H1 (cell line): ENCODE data around the gene BAAT. TPM values are rescaled to one million over a fixed set of nuclear protein-coding genes. Genes with fewer than 3 reads are reported as not detected.

Experiments used
- CTCF ChIA-PET: fragments of 300-600 bp; sonication (Branson Sonifier 250); formaldehyde crosslinking; loops from one replicate; lab custom pipeline; 2021; ENCODE audit not compliant: partially characterized antibody; lab: Charles Lee
- POLR2A ChIA-PET: fragments of 300-600 bp; sonication (Branson Sonifier 250); formaldehyde crosslinking; loops from one replicate; lab custom pipeline; 2021; ENCODE audit warnings: inconsistent platforms; ENCODE audit not compliant: partially characterized antibody; lab: Charles Lee
- DNase-seq, 2 experiments: peaks; one replicate each; pipeline versions ENCODE4 v3.0.0 to v3.0.0-alpha.2; 2010 to 2022; ENCODE audit warnings: low spot score in 2 of 2, low read depth in 1 of 2, mixed read lengths in 1 of 2
- FAIRE-seq: peaks from 2 replicates; lab custom pipeline; 2011; peaks lifted over from hg19 to GRCh38; lab: Jason Lieb, UNC
- H2AFZ ChIP-seq: 2 replicates; pipeline ENCODE4 v1.8.1; 2012; ENCODE audit warnings: low read length, inconsistent platforms
- H2AK5ac ChIP-seq: 2 replicates; pipeline ENCODE4 v1.6.1; 2013; ENCODE audit warnings: low read depth, low read length
- H2BK120ac ChIP-seq: replicated peaks from 2 replicates; pipeline ENCODE3; 2013; ENCODE audit warnings: low read depth, low read length, inconsistent platforms
- H2BK12ac ChIP-seq: 2 replicates; pipeline ENCODE4 v1.6.1; 2013; ENCODE audit warnings: low read depth, low read length
- H2BK15ac ChIP-seq: 2 replicates; pipeline ENCODE4 v1.6.1; 2013; ENCODE audit warnings: low read length
- H2BK20ac ChIP-seq: 2 replicates; pipeline ENCODE4 v1.6.1; 2013; ENCODE audit warnings: low read length
- H2BK5ac ChIP-seq: 2 replicates; pipeline ENCODE4 v1.6.1; 2013; ENCODE audit warnings: low read depth, low read length
- H3K14ac ChIP-seq: 2 replicates; pipeline ENCODE4 v1.6.1; 2013; ENCODE audit warnings: inconsistent platforms; ENCODE audit not compliant: insufficient read length
- H3K18ac ChIP-seq: 2 replicates; pipeline ENCODE4 v1.6.1; 2013; ENCODE audit warnings: low read length; ENCODE audit errors: extremely low read depth
- H3K23ac ChIP-seq: 2 replicates; pipeline ENCODE4 v1.6.1; 2013; ENCODE audit warnings: inconsistent platforms; ENCODE audit not compliant: insufficient read length
- H3K23me2 ChIP-seq: 2 replicates; pipeline ENCODE4 v1.6.1; 2013; ENCODE audit warnings: low read depth, low read length
- H3K27ac ChIP-seq: 2 replicates; pipeline ENCODE4 v1.6.1; 2011; ENCODE audit warnings: low read depth, low read length, inconsistent platforms
- H3K27me3 ChIP-seq, 4 experiments: replicated peaks in 1 of 4; 1 replicate in 1 of 4; 2 replicates in 3 of 4; pipeline versions ENCODE4 v1.6.1 to v1.8.1; 2011 to 2013; ENCODE audit warnings: low read length in 3 of 4, mild to moderate bottlenecking in 3 of 4, inconsistent platforms in 2 of 4, mixed read lengths in 2 of 4, moderate library complexity in 1 of 4; ENCODE audit not compliant: control insufficient read depth in 3 of 4, insufficient read depth in 3 of 4; ENCODE audit errors: extremely low read depth in 1 of 4
- H3K36me3 ChIP-seq, 4 experiments: 2 replicates each; pipeline versions ENCODE4 v1.6.1 to v1.8.1; 2011 to 2013; ENCODE audit warnings: mild to moderate bottlenecking in 4 of 4, low read length in 3 of 4, moderate library complexity in 2 of 4, control low read depth in 1 of 4, inconsistent platforms in 1 of 4; ENCODE audit not compliant: insufficient read depth in 4 of 4, control insufficient read depth in 2 of 4
- H3K4ac ChIP-seq: replicated peaks from 2 replicates; pipeline ENCODE3; 2013; ENCODE audit warnings: low read length, low read depth, mixed read lengths, inconsistent platforms; ENCODE audit not compliant: insufficient read length
- H3K4me1 ChIP-seq, 4 experiments: replicated peaks in 1 of 4; 1 replicate in 1 of 4; 2 replicates in 3 of 4; pipeline versions ENCODE4 v1.6.1 to v1.8.1; 2011 to 2013; ENCODE audit warnings: low read length in 3 of 4, inconsistent platforms in 2 of 4, mixed read lengths in 1 of 4; ENCODE audit not compliant: insufficient read depth in 4 of 4, control insufficient read depth in 3 of 4
- H3K4me2 ChIP-seq, 2 experiments: 2 replicates each; pipeline versions ENCODE4 v1.6.1 to v1.8.1; 2011 to 2013; ENCODE audit warnings: low read depth in 2 of 2, low read length in 2 of 2, control low read depth in 1 of 2, inconsistent platforms in 1 of 2, mild to moderate bottlenecking in 1 of 2; ENCODE audit not compliant: insufficient read depth in 1 of 2
- H3K4me3 ChIP-seq, 4 experiments: fragments of 200-600, 300-600 bp in 1 of 4; sonication (generic), shearing (Covaris generic), sonication (Bioruptor Twin) in 1 of 4; 2 replicates each; pipeline versions ENCODE4 v1.5.1 to v1.8.1; 2011 to 2016; ENCODE audit warnings: low read length in 4 of 4, low read depth in 3 of 4, control low read depth in 2 of 4, inconsistent platforms in 2 of 4, mild to moderate bottlenecking in 2 of 4, mixed read lengths in 1 of 4, moderate library complexity in 1 of 4; ENCODE audit not compliant: insufficient read depth in 2 of 4; ENCODE audit errors: extremely low read depth in 1 of 4
- H3K56ac ChIP-seq: replicated peaks from 2 replicates; pipeline ENCODE3; 2013; ENCODE audit warnings: low read depth, mild to moderate bottlenecking, mixed read lengths, low read length, inconsistent platforms; ENCODE audit not compliant: insufficient read length
- H3K79me1 ChIP-seq: 2 replicates; pipeline ENCODE4 v1.6.1; 2013; ENCODE audit warnings: low read depth, low read length, control low read depth
- H3K79me2 ChIP-seq, 2 experiments: 2 replicates each; pipeline versions ENCODE4 v1.6.1 to v1.8.1; 2012 to 2013; ENCODE audit warnings: low read length in 2 of 2, mild to moderate bottlenecking in 2 of 2, inconsistent platforms in 1 of 2; ENCODE audit not compliant: insufficient read depth in 2 of 2, control insufficient read depth in 1 of 2
- H3K9ac ChIP-seq, 4 experiments: replicated peaks in 1 of 4; 1 replicate in 1 of 4; 2 replicates in 3 of 4; pipeline versions ENCODE4 v1.6.1 to v1.8.1; 2011 to 2013; ENCODE audit warnings: low read depth in 3 of 4, low read length in 3 of 4, control low read depth in 2 of 4, mild to moderate bottlenecking in 2 of 4, moderate library complexity in 2 of 4, inconsistent platforms in 1 of 4; ENCODE audit errors: extremely low read depth in 1 of 4
- H3K9me3 ChIP-seq, 2 experiments: 2 replicates each; pipeline versions ENCODE4 v1.6.1 to v1.8.1; 2012 to 2013; ENCODE audit warnings: mild to moderate bottlenecking in 2 of 2, moderate library complexity in 2 of 2, control low read depth in 1 of 2, inconsistent platforms in 1 of 2, low read depth in 1 of 2, low read length in 1 of 2, mixed read lengths in 1 of 2; ENCODE audit not compliant: insufficient read depth in 2 of 2
- H4K20me1 ChIP-seq, 2 experiments: replicated peaks in 1 of 2; 2 replicates each; pipeline versions ENCODE3 to v1.8.1; 2011 to 2013; ENCODE audit warnings: inconsistent platforms in 2 of 2, low read length in 2 of 2, mild to moderate bottlenecking in 1 of 2; ENCODE audit not compliant: insufficient read depth in 2 of 2, control insufficient read depth in 1 of 2
- H4K5ac ChIP-seq: 2 replicates; pipeline ENCODE4 v1.6.1; 2013; ENCODE audit warnings: low read length, low read depth, mixed read lengths, inconsistent platforms; ENCODE audit not compliant: insufficient read length
- H4K8ac ChIP-seq: 2 replicates; pipeline ENCODE4 v1.8.0; 2013; ENCODE audit warnings: mild to moderate bottlenecking, moderate library complexity, low read length, inconsistent platforms; ENCODE audit not compliant: insufficient read depth; ENCODE audit errors: extremely low read depth
- H4K91ac ChIP-seq: replicated peaks from 2 replicates; pipeline ENCODE3; 2013; ENCODE audit warnings: low read length, mixed read lengths, inconsistent platforms; ENCODE audit not compliant: insufficient read length
- HDAC2 ChIP-seq, 2 experiments: fragments of 300-600 bp in 1 of 2; sonication (generic) in 1 of 2; IDR thresholded peaks; 2 replicates each; pipeline ENCODE4 v1.6.1; 2011 to 2012; ENCODE audit warnings: low read depth in 2 of 2, low read length in 2 of 2, mild to moderate bottlenecking in 2 of 2, moderate library complexity in 2 of 2, borderline replicate concordance in 1 of 2, inconsistent platforms in 1 of 2
- TCF12 ChIP-seq: IDR thresholded peaks from 2 replicates; pipeline ENCODE4 v1.6.1; 2011; ENCODE audit warnings: low read depth, mild to moderate bottlenecking, low read length
- WGBS, 2 experiments: shearing (Covaris generic) in 1 of 2; methylation state at CpG; one replicate each; pipeline versions ENCODE4 v1.1.6 to v1.1.7; 2013 to 2015; ENCODE audit warnings: low lambda C conversion rate in 2 of 2, mixed read lengths in 2 of 2, inconsistent platforms in 1 of 2, low coverage in 1 of 2, missing lambda C conversion rate in 1 of 2; ENCODE audit not compliant: insufficient replicate concordance in 2 of 2, insufficient coverage in 1 of 2, insufficient read length in 1 of 2; ENCODE audit errors: extremely low coverage in 1 of 2, missing lambda C conversion rate in 1 of 2; 5-methylcytosine and 5-hydroxymethylcytosine counted together
- polyA plus RNA-seq, 7 experiments: library from polyadenylated mRNA; depleted of rRNA in 3 of 7; stranded (reverse) in 5 of 7; unstranded in 2 of 7; fragments of >200 nt in 5 of 7; fragments of 200-250 nt in 2 of 7; gene quantifications; 1 replicate in 5 of 7; 2 replicates in 1 of 7; 4 replicates in 1 of 7; pipeline versions ENCODE4 v1.2.1 to v1.2.3, GENCODE V29; 2011 to 2013; ENCODE audit warnings: missing spikeins in 2 of 7, mixed read lengths in 2 of 7
- small RNA-seq: library from polyadenylated mRNA; stranded (forward); fragments of <200 nt; extraction: miRNeasy Mini kit (QIAGEN cat#:217004); gene quantifications from one replicate; pipeline ENCODE3, GENCODE V24; 2013; ENCODE audit not compliant: insufficient read depth
- total RNA-seq: library from RNA; stranded (reverse); fragmentation: NEBNext Ultra II Directional; extraction: Animal tissue kit (Norgen Biotek cat#: 25700); gene quantifications from 2 replicates; pipeline ENCODE4 v1.2.1, GENCODE V29; 2021

The BAAT gene
- total and polyA plus RNA-seq, 2 of the 8 experiments (the other 6 are each of a cell fraction or from before 2014, with no cell fraction given) = 0.09 to 0.17 TPM

DNA sequence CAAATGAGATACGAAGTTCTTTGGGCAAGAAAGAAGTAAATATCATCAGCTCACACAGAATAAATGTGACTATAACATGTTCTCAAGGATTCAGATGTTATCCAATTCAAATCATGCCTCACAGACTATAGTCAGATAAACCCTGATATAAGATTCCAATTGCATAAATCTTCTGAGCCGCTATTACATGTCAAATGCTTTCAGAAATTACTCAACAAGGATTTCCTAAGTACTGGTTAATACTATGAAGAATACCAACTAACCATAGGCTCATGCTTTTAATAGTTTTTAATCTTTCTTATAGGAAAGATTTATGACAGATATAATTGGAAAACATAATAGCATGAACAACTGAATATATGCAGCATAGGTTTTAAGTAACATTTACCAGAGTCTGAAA is 73.6 kb downstream of the BAAT start:
- H4K20me1 ChIP-seq = no peaks in the 10 kb centered on the region
- H3K23ac ChIP-seq = no peak overlapping the region
- ChIA-PET POLR2A (no interaction called here), CTCF (interaction anchor here (0.6 to 4.6 kb wide), 29 partner anchors 9 to 1343 kb away, joined by 3 to 49 read pairs (median 4); no protein-coding TSS in a partner anchor)
- H3K79me1 ChIP-seq = no peaks in the 10 kb centered on the region
- H3K14ac ChIP-seq = no peak overlapping the region
- TF ChIP-seq TCF12 (no peak), HDAC2 (IDR thresholded peaks at IDR 0.05; ENCODE audit: borderline replicate concordance in 1 of 2, low read depth in 2 of 2, low read length in 2 of 2) (no peak)
- no peak overlapping the region for H3K56ac ChIP-seq
- no peaks in the 10 kb centered on the region for H3K9me3 ChIP-seq
- H3K4me3 ChIP-seq = no peak overlapping the region
- H4K5ac ChIP-seq = no peak overlapping the region
- H3K4me2 ChIP-seq = no peak overlapping the region
- FAIRE-seq = no peak
- no peak overlapping the region for H2BK20ac ChIP-seq
- H4K8ac ChIP-seq = no peak overlapping the region
- no peak overlapping the region for H3K18ac ChIP-seq
- H3K79me2 ChIP-seq = no peaks in the 10 kb centered on the region
- no peaks in the 10 kb centered on the region for H3K27me3 ChIP-seq
- no peaks in the 10 kb centered on the region for H3K36me3 ChIP-seq
- H2BK5ac ChIP-seq = no peak overlapping the region
- no peak overlapping the region for H2BK120ac ChIP-seq
- H2BK12ac ChIP-seq = no peak overlapping the region
- no peak overlapping the region for H3K4ac ChIP-seq
- H3K9ac ChIP-seq = no peak overlapping the region
- no peak overlapping the region for H2BK15ac ChIP-seq
- no peak overlapping the region for H3K27ac ChIP-seq
- H4K91ac ChIP-seq = no peak overlapping the region
- DNase-seq = no peak
- H2AK5ac ChIP-seq = no peak overlapping the region
- H3K23me2 ChIP-seq = no peaks in the 10 kb centered on the region
- no peaks in the 10 kb centered on the region for H3K4me1 ChIP-seq
- WGBS, 2 experiments = 71% methylated on average over 2 of the region's 2 CpGs; no CpG with 5 or more reads in 1 of the 2 experiments
- H2AFZ ChIP-seq = no peak overlapping the region

Small RNA genes within 50 kb of the gene (small RNA-seq; reads per million reads assigned to genes)
- not detected for gene RF00322

Other genes starting within 250 kb of the BAAT start
- 24.0 and 25.1 TPM in 2 replicates for gene MRPL50, start 13.6 kb upstream of the BAAT start, total RNA-seq
- 8.4 and 17.8 TPM in 2 replicates for gene MRPL50, start 13.6 kb upstream of the BAAT start, polyA plus RNA-seq (2011; rRNA removed)
- gene ZNF189, start 13.8 kb upstream of the BAAT start, total RNA-seq = 11.9 and 12.3 TPM in 2 replicates
- 1.1 and 1.9 TPM in 2 replicates for gene ZNF189, start 13.8 kb upstream of the BAAT start, polyA plus RNA-seq (2011; rRNA removed)
- gene ALDOB, start 50.8 kb upstream of the BAAT start, total RNA-seq = not detected in 2 replicates
- gene ALDOB, start 50.8 kb upstream of the BAAT start, polyA plus RNA-seq (2011; rRNA removed) = not detected in 2 replicates
- 61.9 and 65.2 TPM in 2 replicates for gene RNF20, start 148.8 kb upstream of the BAAT start, total RNA-seq
- gene RNF20, start 148.8 kb upstream of the BAAT start, polyA plus RNA-seq (2011; rRNA removed) = 7.3 and 9.4 TPM in 2 replicates
- gene PPP3R2, start 210.0 kb upstream of the BAAT start, total RNA-seq = not detected in 2 replicates
- gene PPP3R2, start 210.0 kb upstream of the BAAT start, polyA plus RNA-seq (2011; rRNA removed) = not detected in 2 replicates